Naive B cell (primary cell): ENCODE measurements around the gene LRRC10B. TPM values are rescaled to one million over a fixed set of nuclear protein-coding genes. Genes with fewer than 3 reads are reported as not detected.

Experiments
- ATAC-seq, 2 donors: fragments of 150-1000 bp; cut with Tn5 transposase; 2 replicates each; pipeline ENCODE4 v1.10.0; 2021; ENCODE audit warnings: low read depth in 2 of 2, mild to moderate bottlenecking in 2 of 2, moderate library complexity in 2 of 2
- DNase-seq: peaks from one replicate; pipeline ENCODE4 v3.0.0; 2022
- H3K27ac Mint-ChIP-seq, 6 donors: one replicate each; pipeline ENCODE4 v1.8.0; 2020 to 2022; ENCODE audit warnings: mild to moderate bottlenecking in 6 of 6, mixed read lengths in 6 of 6, moderate library complexity in 5 of 6, inconsistent platforms in 2 of 6
- H3K27me3 Mint-ChIP-seq, 3 donors: one replicate each; pipeline ENCODE4 v1.8.0; 2021 to 2022; ENCODE audit warnings: mixed read lengths in 3 of 3, mild to moderate bottlenecking in 1 of 3
- H3K36me3 Mint-ChIP-seq, 2 donors: one replicate each; pipeline ENCODE4 v1.8.0; 2020 to 2022; ENCODE audit warnings: mixed read lengths in 2 of 2, inconsistent platforms in 1 of 2, mild to moderate bottlenecking in 1 of 2
- H3K4me1 Mint-ChIP-seq, 3 donors: one replicate each; pipeline ENCODE4 v1.8.0; 2020 to 2022; ENCODE audit warnings: mixed read lengths in 3 of 3, inconsistent platforms in 1 of 3, mild to moderate bottlenecking in 1 of 3, moderate library complexity in 1 of 3
- H3K4me3 Mint-ChIP-seq, 8 donors: one replicate each; pipeline ENCODE4 v1.8.0; 2020 to 2022; ENCODE audit warnings: mild to moderate bottlenecking in 8 of 8, mixed read lengths in 8 of 8, moderate library complexity in 8 of 8, inconsistent platforms in 2 of 8
- H3K9me3 Mint-ChIP-seq, 7 donors: one replicate each; pipeline ENCODE4 v1.8.0; 2020 to 2022; ENCODE audit warnings: mixed read lengths in 7 of 7, mild to moderate bottlenecking in 5 of 7, inconsistent platforms in 2 of 7, moderate library complexity in 1 of 7
- polyA plus RNA-seq, 6 donors: library from polyadenylated mRNA; unstranded; fragments of 300-500 nt; fragmentation: Illumina TruSeq; gene quantifications; one replicate each; pipeline ENCODE4 v1.2.3, GENCODE V29; 2021; ENCODE audit warnings: low read depth in 6 of 6

Gene LRRC10B
- polyA plus RNA-seq, 6 donors from 2014 or later, result 0.12 TPM; not detected in 5

- no peak for ATAC-seq
- peaks cover 7 to 57% (median 38%) of the 10 kb centered on the region in 3 donors for H3K27me3 Mint-ChIP-seq
- H3K4me1 Mint-ChIP-seq, result no peaks in the 10 kb centered on the region
- H3K27ac Mint-ChIP-seq, result no peak overlapping the region
- DNase-seq, result no peak
- no peak overlapping the region for H3K4me3 Mint-ChIP-seq
- H3K9me3 Mint-ChIP-seq, result no peaks in the 10 kb centered on the region
- no peaks in the 10 kb centered on the region for H3K36me3 Mint-ChIP-seq
Measured at GRCh38 chr11:61534025-61534932, 25.7 kb downstream of the LRRC10B start.

- Mint-ChIP-seq H3K4me3 (no peak overlapping the region), H3K9me3 (no peaks in the 10 kb centered on the region), H3K36me3 (no peaks in the 10 kb centered on the region), H3K27ac (peak overlapping the region in 1 of 6 donors; percentile 69), H3K4me1 (no peaks in the 10 kb centered on the region), H3K27me3 (peaks cover 7 to 63% (median 43%) of the 10 kb centered on the region in 3 donors)
- DNase-seq (no peak), ATAC-seq (no peak)
Measured at GRCh38 chr11:61534933-61535839, 26.6 kb downstream of the LRRC10B start.

- ATAC-seq (no peak), DNase-seq (no peak)
- Mint-ChIP-seq H3K9me3 (no peaks in the 10 kb centered on the region), H3K36me3 (no peaks in the 10 kb centered on the region), H3K4me1 (peaks cover 0 to under 1% (median 0%) of the 10 kb centered on the region in 3 donors), H3K4me3 (no peak overlapping the region), H3K27me3 (peaks cover 8 to 68% (median 46%) of the 10 kb centered on the region in 3 donors), H3K27ac (no peak overlapping the region)
Measured at GRCh38 chr11:61535998-61536675, 27.6 kb downstream of the LRRC10B start.

- Mint-ChIP-seq H3K9me3 (no peaks in the 10 kb centered on the region), H3K4me1 (peaks cover 6 to 7% (median 6%) of the 10 kb centered on the region in 3 donors), H3K36me3 (no peaks in the 10 kb centered on the region), H3K27me3 (peaks cover 13 to 71% (median 49%) of the 10 kb centered on the region in 3 donors), H3K27ac (no peak overlapping the region), H3K4me3 (peak overlapping the region in 1 of 8 donors; percentile 44)
- ATAC-seq (no peak), DNase-seq (no peak)
Measured at GRCh38 chr11:61536676-61537270, 28.2 kb downstream of the LRRC10B start.

- Mint-ChIP-seq H3K4me3 (peak overlapping the region in 1 of 8 donors; percentile 44), H3K27me3 (peaks cover 13 to 73% (median 55%) of the 10 kb centered on the region in 3 donors), H3K4me1 (peaks cover 6 to 9% (median 8%) of the 10 kb centered on the region in 3 donors), H3K27ac (no peak overlapping the region), H3K36me3 (no peaks in the 10 kb centered on the region), H3K9me3 (no peaks in the 10 kb centered on the region)
- ATAC-seq (no peak), DNase-seq (no peak)
Measured at GRCh38 chr11:61537326-61537725, 28.8 kb downstream of the LRRC10B start.

GRCh38 chr11:61538636-61538961 is 30.1 kb downstream of the LRRC10B start:
- no peak overlapping the region for H3K4me3 Mint-ChIP-seq
- DNase-seq (no peak), ATAC-seq (no peak)
- no peaks in the 10 kb centered on the region for H3K9me3 Mint-ChIP-seq
- H3K4me1 Mint-ChIP-seq, result peaks cover 6 to 10% (median 9%) of the 10 kb centered on the region in 3 donors
- no peak overlapping the region for H3K27ac Mint-ChIP-seq
- no peaks in the 10 kb centered on the region for H3K36me3 Mint-ChIP-seq
- H3K27me3 Mint-ChIP-seq, result peaks cover 16 to 67% (median 47%) of the 10 kb centered on the region in 3 donors

- Mint-ChIP-seq H3K36me3 (no peaks in the 10 kb centered on the region), H3K27ac (no peak overlapping the region), H3K9me3 (no peaks in the 10 kb centered on the region), H3K27me3 (peaks cover 16 to 67% (median 45%) of the 10 kb centered on the region in 3 donors), H3K4me3 (no peak overlapping the region), H3K4me1 (peaks cover 6 to 10% (median 9%) of the 10 kb centered on the region in 3 donors)
- DNase-seq (no peak), ATAC-seq (no peak)
Measured at GRCh38 chr11:61539006-61539405, 30.5 kb downstream of the LRRC10B start.

GRCh38 chr11:61539831-61540357 is 31.3 kb downstream of the LRRC10B start:
- H3K4me3 Mint-ChIP-seq, result no peak overlapping the region

GRCh38 chr11:61540528-61540927 is 32.0 kb downstream of the LRRC10B start:
- Mint-ChIP-seq H3K27ac (no peak overlapping the region), H3K9me3 (peaks cover 0 to 3% (median 0%) of the 10 kb centered on the region in 7 donors), H3K4me3 (no peak overlapping the region), H3K4me1 (peaks cover 6 to 13% (median 9%) of the 10 kb centered on the region in 3 donors), H3K36me3 (peaks cover 0 to 5% of the 10 kb centered on the region in 2 donors), H3K27me3 (peaks cover 13 to 62% (median 42%) of the 10 kb centered on the region in 3 donors)
- DNase-seq (no peak), ATAC-seq (no peak)

More at GRCh38 chr11:61539831-61540357, 31.3 kb downstream of the LRRC10B start:
- peak overlapping the region in 1 of 6 donors; percentile 16 for H3K27ac Mint-ChIP-seq
- ATAC-seq, result no peak
- no peaks in the 10 kb centered on the region for H3K9me3 Mint-ChIP-seq
- H3K36me3 Mint-ChIP-seq, result no peaks in the 10 kb centered on the region
- DNase-seq, result no peak
- peaks cover 6 to 10% (median 9%) of the 10 kb centered on the region in 3 donors for H3K4me1 Mint-ChIP-seq
- peaks cover 15 to 62% (median 42%) of the 10 kb centered on the region in 3 donors for H3K27me3 Mint-ChIP-seq

GRCh38 chr11:61541598-61541997 is 33.0 kb downstream of the LRRC10B start:
- no peak for DNase-seq
- H3K4me3 Mint-ChIP-seq, result peak overlapping the region in 1 of 8 donors; percentile 58
- peaks cover 0 to 4% (median 0%) of the 10 kb centered on the region in 7 donors for H3K9me3 Mint-ChIP-seq
- H3K27ac Mint-ChIP-seq, result peak overlapping the region in 1 of 6 donors; percentile 75
- H3K4me1 Mint-ChIP-seq, result peaks cover 6 to 19% (median 9%) of the 10 kb centered on the region in 3 donors
- no peak for ATAC-seq
- peaks cover 13 to 61% (median 52%) of the 10 kb centered on the region in 3 donors for H3K27me3 Mint-ChIP-seq
- peaks cover 0 to 10% of the 10 kb centered on the region in 2 donors for H3K36me3 Mint-ChIP-seq

- ATAC-seq (no peak), DNase-seq (no peak)
- Mint-ChIP-seq H3K4me1 (peaks cover 6 to 19% (median 9%) of the 10 kb centered on the region in 3 donors), H3K9me3 (peaks cover 0 to 4% (median 0%) of the 10 kb centered on the region in 7 donors), H3K27me3 (peaks cover 13 to 63% (median 54%) of the 10 kb centered on the region in 3 donors), H3K27ac (no peak overlapping the region), H3K36me3 (peaks cover 0 to 10% of the 10 kb centered on the region in 2 donors), H3K4me3 (peak overlapping the region in 1 of 8 donors; percentile 58)
Measured at GRCh38 chr11:61542024-61542461, 33.5 kb downstream of the LRRC10B start.

GRCh38 chr11:61542705-61543104 is 34.2 kb downstream of the LRRC10B start:
- no peak overlapping the region for H3K4me3 Mint-ChIP-seq
- peaks cover 0 to 10% of the 10 kb centered on the region in 2 donors for H3K36me3 Mint-ChIP-seq
- peaks cover 6 to 19% (median 9%) of the 10 kb centered on the region in 3 donors for H3K4me1 Mint-ChIP-seq
- H3K27me3 Mint-ChIP-seq, result peaks cover 13 to 66% (median 60%) of the 10 kb centered on the region in 3 donors
- H3K27ac Mint-ChIP-seq, result no peak overlapping the region
- peaks cover 0 to 4% (median 0%) of the 10 kb centered on the region in 7 donors for H3K9me3 Mint-ChIP-seq
- DNase-seq, result no peak
- ATAC-seq, result no peak
